ENCODE results near the gene SBNO2.
"Not testable (repeated sequence)": the region's sequence is repeated elsewhere in the genome, so short reads cannot be mapped to it uniquely, and the experiment has no call there.

SBNO2 gene

GRCh38 chr19:1206864-1207450, 32.9 kb upstream of the SBNO2 start:
- Histone ChIP-seq H3K36me3 (ENCODE audit: insufficient read depth) (no peaks in the 10 kb centered on the region), H2AFZ (ENCODE audit: low read depth) (no peak overlapping the region)

GRCh38 chr19:1206150-1206863, 32.2 kb upstream of the SBNO2 start:
- H3K4me2 ChIP-seq: peak overlapping the region; percentile 77
- TF ChIP-seq CTCF (conservative IDR thresholded peaks at IDR 0.05; ENCODE audit: low read depth, low read length): no peak
- H3K36me3 ChIP-seq (ENCODE audit: insufficient read depth): no peaks in the 10 kb centered on the region
- H3K9ac ChIP-seq: peak overlapping the region; percentile 18; the same call in 1 of the 2 replicates
- no peaks in the 10 kb centered on the region for H4K20me1 ChIP-seq (ENCODE audit: insufficient read depth)
- no peak overlapping the region for H3K4me3 ChIP-seq (IDR thresholded peaks at IDR 0.05; ENCODE audit: insufficient read depth, low read depth, low read length)
- no peak overlapping the region for H3K27ac ChIP-seq
- no peak overlapping the region; the same call in 1 of the 2 replicates for H2AFZ ChIP-seq (ENCODE audit: low read depth)
- peaks cover 32% of the 10 kb centered on the region for H3K4me1 ChIP-seq (ENCODE audit: low read depth, poor library complexity, severe bottlenecking)
- H3K27me3 ChIP-seq (ENCODE audit: insufficient read depth, low read depth): no peaks in the 10 kb centered on the region
- H3K79me2 ChIP-seq (ENCODE audit: insufficient read depth, low read depth): peaks cover 49% of the 10 kb centered on the region

More at GRCh38 chr19:1206864-1207450, 32.9 kb upstream of the SBNO2 start:
- H3K4me3 ChIP-seq (IDR thresholded peaks at IDR 0.05; ENCODE audit: insufficient read depth, low read depth, low read length): no peak overlapping the region
- H3K4me2 ChIP-seq: peak overlapping the region; percentile 77
- no peaks in the 10 kb centered on the region for H4K20me1 ChIP-seq (ENCODE audit: insufficient read depth)
- H3K79me2 ChIP-seq (ENCODE audit: insufficient read depth, low read depth): peaks cover 55% of the 10 kb centered on the region
- no peak overlapping the region; the same call in 1 of the 2 replicates for H3K9ac ChIP-seq
- no peak overlapping the region for H3K27ac ChIP-seq
- H3K27me3 ChIP-seq (ENCODE audit: insufficient read depth, low read depth): no peaks in the 10 kb centered on the region
- peaks cover 32% of the 10 kb centered on the region for H3K4me1 ChIP-seq (ENCODE audit: low read depth, poor library complexity, severe bottlenecking)
- no peak for TF ChIP-seq CTCF (conservative IDR thresholded peaks at IDR 0.05; ENCODE audit: low read depth, low read length)

- H3K27ac ChIP-seq: no peak within 1 kb of the TSS
- no peaks in the 10 kb centered on the region for H3K27me3 ChIP-seq (ENCODE audit: insufficient read depth, low read depth)
- H4K20me1 ChIP-seq (ENCODE audit: insufficient read depth): no peaks in the 10 kb centered on the region
- no peaks in the 10 kb centered on the region for H3K36me3 ChIP-seq (ENCODE audit: insufficient read depth)
- H3K79me2 ChIP-seq (ENCODE audit: insufficient read depth, low read depth): peaks cover 40% of the 10 kb centered on the region
- H3K4me3 ChIP-seq (IDR thresholded peaks at IDR 0.05; ENCODE audit: insufficient read depth, low read depth, low read length): no peak within 1 kb of the TSS
- peak within 1 kb of the TSS; percentile 18; the same call in 1 of the 2 replicates for H3K9ac ChIP-seq
- TF ChIP-seq CTCF (conservative IDR thresholded peaks at IDR 0.05; ENCODE audit: low read depth, low read length): no peak
- peak within 1 kb of the TSS; percentile 78 for H3K4me2 ChIP-seq
- H2AFZ ChIP-seq (ENCODE audit: low read depth): peak within 1 kb of the TSS; percentile 76
- H3K4me1 ChIP-seq (ENCODE audit: low read depth, poor library complexity, severe bottlenecking): peaks cover 32% of the 10 kb centered on the region
Observed at GRCh38 chr19:1205114-1206099, 31.3 kb upstream of the SBNO2 start, which contains the start of gene STK11. Gene STK11, plus strand, starts transcription at chr19:1205778. Its CDS starts 1,136 bp downstream, at chr19:1206914.

- not testable (repeated sequence) for H3K79me2 ChIP-seq (ENCODE audit: insufficient read depth, low read depth); H4K20me1 ChIP-seq (ENCODE audit: insufficient read depth); H3K4me3 ChIP-seq (IDR thresholded peaks at IDR 0.05; ENCODE audit: insufficient read depth, low read depth, low read length); H3K27ac ChIP-seq; H3K27me3 ChIP-seq (ENCODE audit: insufficient read depth, low read depth); H3K4me2 ChIP-seq; H3K36me3 ChIP-seq (ENCODE audit: insufficient read depth); H3K9ac ChIP-seq; H2AFZ ChIP-seq (ENCODE audit: low read depth)
- H3K4me1 ChIP-seq (ENCODE audit: low read depth, poor library complexity, severe bottlenecking): peaks cover 22% of the 10 kb centered on the region
Observed at GRCh38 chr19:1200614-1201013, 26.5 kb upstream of the SBNO2 start.

Data from KMS-11 (cell line).